ENCODE data around the gene MFSD12. TPM values are rescaled to one million over a fixed set of nuclear protein-coding genes. Genes with fewer than 3 reads are reported as not detected.

The MFSD12 gene
- total RNA-seq, 4 donors from 2014 or later = 28.5 to 56.1 (median 34.1) TPM

DNA sequence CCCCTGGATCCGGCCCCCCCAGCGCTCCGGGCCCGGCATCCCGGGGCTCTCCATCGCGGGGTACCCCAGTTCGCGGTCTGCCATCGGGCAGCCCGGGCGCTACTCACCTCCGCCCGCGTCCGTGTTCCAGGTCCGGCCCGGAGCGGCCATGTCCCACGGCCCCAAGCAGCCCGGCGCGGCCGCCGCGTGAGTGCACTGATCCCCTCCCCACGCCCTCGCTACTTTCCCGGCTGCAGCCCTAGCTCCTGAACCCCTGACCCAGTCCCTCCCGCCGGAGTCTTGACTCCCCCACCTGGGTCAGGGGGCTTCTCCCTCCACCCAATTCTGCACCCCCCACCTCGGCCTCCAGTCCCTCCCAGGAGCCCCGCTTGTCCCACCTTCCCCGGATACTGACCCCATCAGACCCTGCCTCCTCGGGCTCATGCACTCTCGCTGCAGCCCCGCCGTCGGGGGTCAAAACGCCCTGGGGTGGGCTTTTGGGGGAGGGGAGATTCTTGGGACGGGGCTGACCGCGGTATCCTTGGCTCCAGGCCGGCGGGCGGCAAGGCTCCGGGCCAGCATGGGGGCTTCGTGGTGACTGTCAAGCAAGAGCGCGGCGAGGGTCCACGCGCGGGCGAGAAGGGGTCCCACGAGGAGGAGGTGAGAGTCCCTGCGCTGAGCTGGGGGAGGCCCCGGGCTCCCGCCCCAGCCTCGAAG is 15.9 kb upstream of the MFSD12 start:
- TF ChIP-seq CTCF (IDR thresholded peaks at IDR 0.05; ENCODE audit: low read depth) = no peak

DNA sequence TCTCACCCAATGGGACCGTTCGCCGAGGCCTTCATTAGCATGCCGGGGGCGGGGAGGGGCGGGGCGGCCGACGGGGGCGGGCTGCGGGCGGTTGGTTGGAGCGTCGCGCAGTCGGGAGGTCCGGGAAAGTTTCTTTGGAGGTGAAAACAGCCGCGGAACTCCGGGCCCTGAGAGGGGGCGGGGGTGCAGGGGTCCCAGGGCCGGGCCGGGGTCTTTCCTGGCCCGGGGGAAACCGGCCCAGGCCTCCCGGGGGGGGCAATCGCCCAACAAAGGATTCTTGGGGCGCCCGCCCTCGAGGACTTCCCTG is 15.4 kb upstream of the MFSD12 start, which contains the start of gene HMG20B:
HMG20B (plus strand) TSS at position 90 of the 307 bp plus-strand sequence. CDS start 366 bp downstream, outside the sequence.
- TF ChIP-seq CTCF (IDR thresholded peaks at IDR 0.05; ENCODE audit: low read depth) = no peak

DNA sequence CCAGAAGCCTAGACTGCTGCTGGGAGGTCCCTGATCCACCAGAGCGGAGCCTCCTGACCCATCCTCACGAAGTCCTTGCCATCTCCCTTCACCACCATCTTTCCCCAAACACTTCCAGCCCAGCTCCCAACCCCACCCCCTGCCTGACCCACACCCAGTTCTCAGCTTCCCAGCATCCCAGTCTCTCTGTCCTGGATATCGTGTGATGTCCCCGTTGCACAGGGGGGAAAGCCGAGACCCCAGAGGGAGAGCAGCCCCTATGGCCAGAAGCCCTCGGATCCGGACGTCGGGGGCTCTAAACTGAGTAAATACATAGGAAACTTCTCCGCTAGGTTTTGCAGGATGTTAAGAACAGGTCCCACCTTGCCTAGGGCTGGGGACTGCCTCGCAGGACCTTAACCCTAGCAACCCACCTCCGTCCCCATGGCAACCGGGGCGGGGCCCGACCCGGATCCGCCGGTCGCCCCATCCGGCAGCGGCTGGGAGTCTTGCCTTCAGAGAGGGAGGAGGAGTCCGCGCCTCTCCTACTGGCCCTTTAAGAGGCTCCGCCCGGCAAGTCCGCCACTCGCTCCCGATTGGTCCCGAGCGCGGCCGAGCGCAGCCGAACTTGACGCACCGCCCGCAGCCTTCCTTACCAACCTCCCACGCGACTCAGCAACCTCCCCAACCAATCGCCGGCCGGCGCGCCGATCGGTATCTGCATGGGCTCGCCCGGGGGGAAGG is 14.9 kb upstream of the MFSD12 start:
- no peak for TF ChIP-seq CTCF (IDR thresholded peaks at IDR 0.05; ENCODE audit: low read depth)

DNA sequence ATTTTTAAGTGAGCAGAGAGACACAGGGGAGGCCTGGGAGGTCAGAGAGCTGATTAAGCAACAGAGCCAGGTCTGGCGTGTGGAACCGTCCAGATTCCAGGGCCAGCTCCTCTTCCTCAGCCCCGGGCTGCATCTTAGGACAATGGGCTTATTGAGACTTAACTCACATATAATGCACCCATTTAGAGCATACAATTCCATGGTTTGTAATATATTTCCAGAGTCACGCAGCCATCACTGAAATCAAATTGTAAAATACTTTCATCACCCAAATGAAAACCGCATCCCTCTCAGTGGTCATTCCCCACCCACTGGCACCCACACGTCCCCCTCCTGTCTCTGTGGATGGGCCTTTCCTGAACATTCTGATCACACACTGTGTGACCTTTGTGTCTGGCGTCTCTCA is 13.2 kb upstream of the MFSD12 start:
- no peak for TF ChIP-seq CTCF (IDR thresholded peaks at IDR 0.05; ENCODE audit: low read depth)

DNA sequence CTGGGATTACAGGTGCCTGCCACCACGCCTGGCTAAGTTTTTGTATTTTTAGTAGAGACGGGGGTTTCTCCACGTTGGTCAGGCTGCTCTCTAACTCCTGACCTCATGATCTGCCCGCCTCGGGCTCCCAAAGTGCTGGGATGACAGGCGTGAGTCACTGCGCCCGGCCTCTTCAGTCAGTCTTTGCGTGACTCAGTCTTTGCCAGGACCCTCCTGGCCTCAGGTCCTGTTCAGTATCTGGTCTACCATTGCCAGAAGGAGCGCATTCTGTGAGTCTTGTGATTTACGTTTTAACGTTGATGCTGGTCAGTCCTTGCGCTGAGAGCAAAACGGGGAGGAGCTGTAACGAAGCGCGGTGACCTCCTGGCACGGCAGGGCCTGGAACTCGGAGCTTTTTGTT is 7.8 kb upstream of the MFSD12 start:
- no peak for TF ChIP-seq CTCF (IDR thresholded peaks at IDR 0.05; ENCODE audit: low read depth)

DNA sequence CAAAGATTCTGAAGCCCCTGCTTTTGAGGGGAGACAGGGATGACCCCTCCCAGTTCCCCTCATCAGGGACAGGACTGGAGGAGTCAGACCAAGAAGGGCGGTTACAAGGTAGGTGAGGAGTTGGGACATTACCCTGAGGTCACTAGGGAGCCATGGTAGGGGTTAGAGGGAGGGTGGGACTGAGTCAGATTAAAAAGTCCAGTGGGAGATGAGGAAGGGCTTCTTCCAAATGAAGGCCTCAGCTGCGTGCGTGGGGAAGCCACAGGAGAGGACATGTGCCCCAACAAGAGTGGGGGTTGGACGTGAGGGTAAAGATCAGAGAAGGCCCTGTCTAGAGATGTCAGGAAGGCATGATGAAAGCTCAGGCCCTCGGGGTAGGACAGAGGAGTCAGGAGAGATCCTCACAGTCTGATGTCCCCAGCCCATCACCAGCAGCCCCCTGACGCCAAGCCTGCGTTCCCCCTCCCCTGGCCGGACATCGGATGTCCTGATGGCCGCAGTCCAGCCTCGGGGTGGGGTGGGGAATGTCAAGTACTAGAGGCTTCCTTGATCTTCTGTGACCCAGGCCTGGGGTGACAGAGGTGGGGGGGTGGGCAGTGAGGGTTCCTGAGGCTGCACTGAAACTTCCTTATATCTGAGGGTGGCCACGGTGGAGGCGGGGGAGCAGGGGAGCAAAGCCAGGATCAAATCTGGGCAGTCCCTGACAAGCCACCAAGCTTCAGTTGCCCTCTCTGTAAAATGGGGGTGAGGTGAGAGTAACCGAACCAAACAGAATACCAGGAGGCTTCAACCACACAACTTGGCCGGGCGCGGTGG is 6.5 kb upstream of the MFSD12 start:
- TF ChIP-seq CTCF (IDR thresholded peaks at IDR 0.05; ENCODE audit: low read depth) = no peak

DNA sequence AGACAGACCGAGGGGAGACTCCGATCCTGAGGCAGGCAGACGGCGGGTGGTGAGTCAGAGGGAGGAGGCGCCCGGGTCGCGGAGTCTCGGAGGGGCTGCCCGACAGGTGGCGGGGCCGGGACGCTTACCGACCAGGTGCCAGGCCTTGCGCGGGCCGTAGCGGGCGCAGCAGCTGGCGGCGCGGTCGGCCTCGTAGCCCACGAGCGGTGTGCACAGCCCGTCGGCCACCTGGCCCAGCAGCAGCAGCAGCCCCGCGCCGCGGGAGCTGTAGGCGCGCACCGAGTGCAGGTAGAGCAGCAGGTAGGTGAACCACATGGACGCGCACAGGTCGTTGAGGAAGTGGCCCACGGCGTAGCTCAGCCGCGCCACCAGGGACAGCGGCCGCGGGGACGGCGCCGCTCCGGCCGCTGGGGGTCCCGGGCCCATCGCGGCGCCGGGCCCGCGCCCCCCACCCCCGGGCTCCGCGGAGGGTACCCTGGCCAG is 367 bp downstream of the MFSD12 start:
- no peak for TF ChIP-seq CTCF (IDR thresholded peaks at IDR 0.05; ENCODE audit: low read depth)
